GM18508 (cell line): ENCODE measurements around the gene FAM219A.
A peak's percentile ranks its signal among the peaks of the same experiment; 100 is the strongest.

ENCODE experiments used
- ATAC-seq: cut with Tn5 transposase; IDR thresholded peaks from one replicate; pipeline ENCODE4 v1.9.1; 2021; ENCODE audit warnings: moderate number of reproducible peaks; ENCODE audit not compliant: insufficient read depth, unreplicated experiment

Gene FAM219A

GRCh38 chr9:34458013-34458958, at the start of gene FAM219A, which contains the start of gene DNAI1:
FAM219A (minus strand) TSS chr9:34458570; CDS start chr9:34458263, 307 bp downstream.
DNAI1 (plus strand) TSS chr9:34458805; CDS start chr9:34459006, 201 bp downstream.
- peak; percentile 81 for ATAC-seq

- ATAC-seq = no peak
Measured at GRCh38 chr9:34507966-34508365, 49.6 kb upstream of the FAM219A start.

GRCh38 chr9:34507556-34507955, 49.2 kb upstream of the FAM219A start:
- no peak for ATAC-seq

GRCh38 chr9:34506623-34507022, 48.3 kb upstream of the FAM219A start:
- no peak for ATAC-seq

- no peak for ATAC-seq
Measured at GRCh38 chr9:34505370-34506120, 47.2 kb upstream of the FAM219A start.

- ATAC-seq = no peak
Measured at GRCh38 chr9:34503406-34503805, 45.0 kb upstream of the FAM219A start.

- no peak for ATAC-seq
Measured at GRCh38 chr9:34502891-34503290, 44.5 kb upstream of the FAM219A start.

GRCh38 chr9:34502471-34502870, 44.1 kb upstream of the FAM219A start:
- ATAC-seq = no peak

GRCh38 chr9:34501889-34502425, 43.6 kb upstream of the FAM219A start:
- no peak for ATAC-seq

- ATAC-seq = no peak
Measured at GRCh38 chr9:34501372-34501771, 43.0 kb upstream of the FAM219A start.

GRCh38 chr9:34500623-34501267, 42.4 kb upstream of the FAM219A start:
- no peak for ATAC-seq

- no peak for ATAC-seq
Measured at GRCh38 chr9:34499076-34499475, 40.7 kb upstream of the FAM219A start.

- ATAC-seq = no peak
Measured at GRCh38 chr9:34498553-34498952, 40.2 kb upstream of the FAM219A start.

GRCh38 chr9:34496149-34496712, 37.9 kb upstream of the FAM219A start:
- no peak for ATAC-seq

- ATAC-seq = no peak
Measured at GRCh38 chr9:34493972-34494535, 35.7 kb upstream of the FAM219A start.

GRCh38 chr9:34492051-34492450, 33.7 kb upstream of the FAM219A start:
- ATAC-seq = no peak

- no peak for ATAC-seq
Measured at GRCh38 chr9:34491596-34491995, 33.2 kb upstream of the FAM219A start.

GRCh38 chr9:34490760-34491159, 32.4 kb upstream of the FAM219A start:
- no peak for ATAC-seq

- no peak for ATAC-seq
Measured at GRCh38 chr9:34490360-34490759, 32.0 kb upstream of the FAM219A start.

- ATAC-seq = no peak
Measured at GRCh38 chr9:34486572-34486971, 28.2 kb upstream of the FAM219A start.
